ENCODE measurements around the gene MAPK14.

MAPK14 gene

DNA sequence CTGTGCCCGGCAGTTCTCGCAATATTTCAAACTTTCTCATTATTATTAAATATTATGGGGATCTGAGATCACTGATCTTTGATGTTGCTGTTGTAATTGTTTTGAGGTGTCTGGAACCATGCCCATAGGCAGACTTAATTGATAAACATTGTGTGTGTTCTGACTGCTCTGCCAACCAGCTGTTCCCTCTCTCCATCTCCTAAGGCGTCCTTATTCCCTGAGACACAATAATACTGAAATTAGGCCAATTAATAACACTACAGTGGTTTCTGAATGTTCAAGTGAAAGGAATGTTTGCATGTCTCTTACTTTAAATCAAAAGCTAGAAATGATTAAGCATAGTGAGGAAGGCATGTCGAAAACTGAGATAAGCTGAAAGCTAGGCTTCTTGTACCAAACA, 7.6 kb downstream of the MAPK14 start:
- DNase-seq (ENCODE audit: low read depth) = no peak
- H3K4me3 ChIP-seq (ENCODE audit: low read depth, low read length) = no peak overlapping the region
- TF ChIP-seq, protein P1, sequence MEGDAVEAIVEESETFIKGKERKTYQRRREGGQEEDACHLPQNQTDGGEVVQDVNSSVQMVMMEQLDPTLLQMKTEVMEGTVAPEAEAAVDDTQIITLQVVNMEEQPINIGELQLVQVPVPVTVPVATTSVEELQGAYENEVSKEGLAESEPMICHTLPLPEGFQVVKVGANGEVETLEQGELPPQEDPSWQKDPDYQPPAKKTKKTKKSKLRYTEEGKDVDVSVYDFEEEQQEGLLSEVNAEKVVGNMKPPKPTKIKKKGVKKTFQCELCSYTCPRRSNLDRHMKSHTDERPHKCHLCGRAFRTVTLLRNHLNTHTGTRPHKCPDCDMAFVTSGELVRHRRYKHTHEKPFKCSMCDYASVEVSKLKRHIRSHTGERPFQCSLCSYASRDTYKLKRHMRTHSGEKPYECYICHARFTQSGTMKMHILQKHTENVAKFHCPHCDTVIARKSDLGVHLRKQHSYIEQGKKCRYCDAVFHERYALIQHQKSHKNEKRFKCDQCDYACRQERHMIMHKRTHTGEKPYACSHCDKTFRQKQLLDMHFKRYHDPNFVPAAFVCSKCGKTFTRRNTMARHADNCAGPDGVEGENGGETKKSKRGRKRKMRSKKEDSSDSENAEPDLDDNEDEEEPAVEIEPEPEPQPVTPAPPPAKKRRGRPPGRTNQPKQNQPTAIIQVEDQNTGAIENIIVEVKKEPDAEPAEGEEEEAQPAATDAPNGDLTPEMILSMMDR (IDR thresholded peaks at IDR 0.05; ENCODE audit: low read depth, low read length, missing control alignments) = no peak

- H3K4me3 ChIP-seq (ENCODE audit: low read depth, low read length) = no peak overlapping the region
- DNase-seq (ENCODE audit: low read depth) = no peak
- TF ChIP-seq, protein P1 (IDR thresholded peaks at IDR 0.05; ENCODE audit: low read depth, low read length, missing control alignments) = no peak
These were observed 10.7 kb downstream of the MAPK14 start for GRCh38 chr6:36038120-36038876.

DNA sequence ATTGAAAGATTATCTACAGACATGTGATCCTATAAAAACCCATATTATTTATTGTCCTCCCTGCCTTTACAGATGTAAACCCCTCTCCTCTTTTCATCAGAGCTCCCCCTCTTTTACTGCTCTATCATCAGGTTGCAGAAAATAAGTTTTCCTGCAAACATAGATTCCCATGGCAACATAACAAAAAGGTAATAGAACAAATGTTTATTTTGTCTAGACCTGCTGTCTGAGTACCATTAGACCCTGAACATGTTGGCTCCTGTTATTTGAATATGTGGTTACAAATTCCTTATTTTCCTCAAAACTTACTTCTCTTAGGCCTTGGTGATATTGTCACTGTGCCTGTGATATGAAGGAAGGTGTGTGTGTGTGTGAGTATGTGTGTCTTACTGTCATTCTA, 11.5 kb downstream of the MAPK14 start:
- TF ChIP-seq, protein P1 (IDR thresholded peaks at IDR 0.05; ENCODE audit: low read depth, low read length, missing control alignments) = no peak
- no peak overlapping the region for H3K4me3 ChIP-seq (ENCODE audit: low read depth, low read length)
- DNase-seq (ENCODE audit: low read depth) = no peak

GRCh38 chr6:36040958-36041357, 13.3 kb downstream of the MAPK14 start:
- H3K4me3 ChIP-seq (ENCODE audit: low read depth, low read length) = no peak overlapping the region
- TF ChIP-seq, protein P1 (IDR thresholded peaks at IDR 0.05; ENCODE audit: low read depth, low read length, missing control alignments) = no peak
- no peak for DNase-seq (ENCODE audit: low read depth)

- TF ChIP-seq, protein P1 (IDR thresholded peaks at IDR 0.05; ENCODE audit: low read depth, low read length, missing control alignments) = no peak
- no peak overlapping the region for H3K4me3 ChIP-seq (ENCODE audit: low read depth, low read length)
- no peak for DNase-seq (ENCODE audit: low read depth)
These were observed 15.1 kb downstream of the MAPK14 start for GRCh38 chr6:36042618-36043260.

DNA sequence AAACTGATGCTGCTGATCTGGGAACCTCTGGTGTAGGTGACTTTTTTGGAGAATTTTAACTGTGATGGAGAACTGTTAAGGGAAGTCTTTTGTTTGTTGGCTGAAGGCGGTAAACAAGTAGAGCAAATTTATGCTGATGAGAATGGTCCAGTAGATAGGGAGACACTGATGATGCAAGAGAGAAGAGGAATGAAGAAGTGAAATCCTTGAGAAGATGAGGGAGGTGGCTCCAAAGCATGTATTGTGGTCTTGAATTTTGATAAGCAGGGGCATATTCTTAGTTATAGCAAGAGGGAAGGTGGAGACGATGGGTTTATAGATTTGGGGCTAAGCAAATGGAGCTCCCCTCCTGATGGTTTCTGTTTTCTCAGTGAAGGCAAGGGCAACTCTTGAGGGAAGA, 22.0 kb downstream of the MAPK14 start:
- TF ChIP-seq, protein P1 (IDR thresholded peaks at IDR 0.05; ENCODE audit: low read depth, low read length, missing control alignments) = no peak
- DNase-seq (ENCODE audit: low read depth) = no peak
- no peak overlapping the region for H3K4me3 ChIP-seq (ENCODE audit: low read depth, low read length)

Measured in GM12864 (cell line).